GM06990 (cell line): ENCODE results near the gene USP22.

Experiments
- DNase-seq: peaks from one replicate; pipeline ENCODE4 v3.0.0-alpha.2; 2011; ENCODE audit not compliant: insufficient read length; ENCODE audit errors: extremely low read depth
- H3K27me3 ChIP-seq: replicated peaks from 2 replicates; pipeline ENCODE4 v1.6.0; 2011; ENCODE audit warnings: low read length; ENCODE audit not compliant: control insufficient read depth, insufficient read depth
- H3K36me3 ChIP-seq: 2 replicates; pipeline ENCODE4 v1.5.1; 2011; ENCODE audit warnings: low read length; ENCODE audit not compliant: control insufficient read depth, insufficient read depth
- H3K4me3 ChIP-seq: replicated peaks from 2 replicates; pipeline ENCODE4 v1.5.1; 2011; ENCODE audit warnings: low read depth, mild to moderate bottlenecking, control low read depth, low read length
- TF ChIP-seq, protein P1 (sequence below): IDR thresholded peaks from 2 replicates; pipeline ENCODE4 v1.5.1; 2011; ENCODE audit warnings: low read length, control low read depth, mild to moderate bottlenecking, inconsistent platforms; ENCODE audit not compliant: insufficient read depth, poor library complexity, severe bottlenecking

USP22 gene

DNA sequence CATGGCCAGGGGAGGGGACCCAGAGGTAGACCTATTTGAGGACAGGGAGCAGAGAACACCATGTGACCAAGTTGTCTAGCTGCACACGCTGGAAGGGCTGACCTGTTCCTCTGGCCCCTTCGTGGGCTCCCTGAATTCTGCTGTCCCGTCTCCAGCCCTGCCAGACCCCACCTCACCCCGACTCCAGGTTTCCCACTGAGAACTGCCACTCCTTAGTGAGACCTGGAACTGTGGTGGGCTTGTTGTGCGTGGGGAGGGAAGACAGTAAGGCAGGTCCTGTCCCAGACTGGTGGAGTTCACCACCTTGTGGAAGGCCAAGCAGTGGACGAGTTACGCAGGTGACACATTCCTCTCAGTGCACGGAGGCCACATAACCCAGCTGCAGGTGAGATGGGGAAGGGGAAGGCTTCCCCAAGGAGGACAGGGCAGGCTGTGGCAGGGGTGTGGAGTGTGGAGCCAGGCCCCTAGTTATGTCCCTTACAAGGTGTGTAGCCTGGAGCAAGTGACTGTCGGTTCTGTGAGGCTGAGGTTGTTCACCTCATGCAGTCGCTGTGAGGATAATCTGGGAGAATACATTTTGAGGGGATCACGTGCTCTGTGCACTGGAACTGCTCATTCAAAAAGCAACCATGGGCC lies 54.7 kb downstream of the USP22 start:
- no peak overlapping the region for H3K4me3 ChIP-seq
- no peak for DNase-seq
- no peaks in the 10 kb centered on the region for H3K36me3 ChIP-seq
- H3K27me3 ChIP-seq, result no peaks in the 10 kb centered on the region; the same call in 1 of the 2 replicates
- TF ChIP-seq, protein P1, sequence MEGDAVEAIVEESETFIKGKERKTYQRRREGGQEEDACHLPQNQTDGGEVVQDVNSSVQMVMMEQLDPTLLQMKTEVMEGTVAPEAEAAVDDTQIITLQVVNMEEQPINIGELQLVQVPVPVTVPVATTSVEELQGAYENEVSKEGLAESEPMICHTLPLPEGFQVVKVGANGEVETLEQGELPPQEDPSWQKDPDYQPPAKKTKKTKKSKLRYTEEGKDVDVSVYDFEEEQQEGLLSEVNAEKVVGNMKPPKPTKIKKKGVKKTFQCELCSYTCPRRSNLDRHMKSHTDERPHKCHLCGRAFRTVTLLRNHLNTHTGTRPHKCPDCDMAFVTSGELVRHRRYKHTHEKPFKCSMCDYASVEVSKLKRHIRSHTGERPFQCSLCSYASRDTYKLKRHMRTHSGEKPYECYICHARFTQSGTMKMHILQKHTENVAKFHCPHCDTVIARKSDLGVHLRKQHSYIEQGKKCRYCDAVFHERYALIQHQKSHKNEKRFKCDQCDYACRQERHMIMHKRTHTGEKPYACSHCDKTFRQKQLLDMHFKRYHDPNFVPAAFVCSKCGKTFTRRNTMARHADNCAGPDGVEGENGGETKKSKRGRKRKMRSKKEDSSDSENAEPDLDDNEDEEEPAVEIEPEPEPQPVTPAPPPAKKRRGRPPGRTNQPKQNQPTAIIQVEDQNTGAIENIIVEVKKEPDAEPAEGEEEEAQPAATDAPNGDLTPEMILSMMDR, result no peak

DNA sequence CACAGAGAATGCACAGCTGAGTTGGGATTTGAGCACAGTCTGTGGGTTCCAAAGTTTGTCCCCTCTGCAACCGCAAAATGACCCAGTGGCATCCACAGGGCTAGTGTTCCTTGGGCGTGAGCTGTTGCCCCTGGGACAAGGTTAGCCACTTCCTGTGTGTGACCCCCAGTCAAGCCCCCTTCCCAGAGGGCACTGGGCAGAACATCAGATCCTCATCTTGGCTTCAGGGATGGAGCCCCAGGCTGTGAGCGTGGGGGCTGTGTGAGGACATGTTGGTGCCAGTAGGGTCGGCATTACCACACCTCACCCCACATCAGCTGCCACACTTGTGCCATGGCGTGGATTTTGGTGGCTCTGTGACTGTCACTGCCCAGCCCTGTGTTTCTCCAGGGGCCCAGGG lies 55.3 kb downstream of the USP22 start:
- DNase-seq, result no peak
- Histone ChIP-seq H3K36me3 (no peaks in the 10 kb centered on the region), H3K27me3 (no peaks in the 10 kb centered on the region; the same call in 1 of the 2 replicates), H3K4me3 (no peak overlapping the region)
- TF ChIP-seq, protein P1, result no peak

DNA sequence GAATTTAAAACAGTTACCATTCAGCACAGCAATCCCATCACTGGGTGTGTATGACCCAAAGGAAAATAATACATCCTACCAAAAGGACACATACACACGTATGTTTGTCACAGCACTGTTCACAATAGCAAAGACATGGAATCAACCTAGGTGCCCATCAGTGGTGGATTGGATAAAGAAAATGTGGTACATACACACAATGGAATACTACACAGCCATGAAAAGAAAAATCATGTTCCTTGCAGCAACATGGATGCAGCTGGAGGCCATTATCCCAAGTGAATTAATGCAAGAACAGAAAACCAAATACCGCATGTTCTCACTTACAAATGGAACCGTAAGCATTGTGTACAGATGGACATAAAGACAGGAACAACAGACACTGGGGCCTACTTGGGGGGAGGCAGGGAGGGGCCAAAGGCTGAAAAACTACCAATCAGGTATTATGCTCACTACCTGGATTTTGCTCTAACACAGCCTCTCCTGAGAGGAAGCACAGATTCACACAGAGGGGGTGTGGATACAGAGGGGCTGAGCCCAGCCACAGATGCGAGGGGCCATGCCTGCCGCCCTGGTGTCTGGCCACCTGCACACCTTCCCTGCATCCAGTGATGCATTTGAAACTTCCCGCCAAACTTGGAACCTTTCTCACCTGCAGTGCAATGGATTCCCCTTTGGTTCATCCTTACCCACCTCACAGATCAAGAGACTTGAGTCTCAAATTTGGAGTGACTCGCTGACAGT lies 55.9 kb downstream of the USP22 start:
- no peak for DNase-seq
- H3K36me3 ChIP-seq, result no peaks in the 10 kb centered on the region
- H3K4me3 ChIP-seq, result no peak overlapping the region
- TF ChIP-seq, protein P1, result no peak
- no peaks in the 10 kb centered on the region; the same call in 1 of the 2 replicates for H3K27me3 ChIP-seq

DNA sequence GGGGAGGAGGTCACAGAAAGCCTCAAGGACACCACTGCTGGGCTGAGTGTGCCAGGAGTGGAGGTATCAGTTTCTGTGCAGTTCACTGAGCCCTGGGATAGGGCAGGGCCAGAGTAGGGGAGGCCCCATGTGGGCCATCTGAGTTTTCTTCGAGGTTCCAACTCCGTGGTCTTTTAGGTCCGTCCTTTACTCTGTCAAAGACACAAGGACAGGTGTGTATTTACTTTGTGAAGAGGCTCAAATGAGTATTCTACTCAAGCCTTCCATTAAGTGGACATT lies 59.5 kb downstream of the USP22 start:
- Histone ChIP-seq H3K4me3 (no peak overlapping the region), H3K36me3 (no peaks in the 10 kb centered on the region), H3K27me3 (no peaks in the 10 kb centered on the region)
- TF ChIP-seq, protein P1, result no peak
- DNase-seq, result no peak

DNA sequence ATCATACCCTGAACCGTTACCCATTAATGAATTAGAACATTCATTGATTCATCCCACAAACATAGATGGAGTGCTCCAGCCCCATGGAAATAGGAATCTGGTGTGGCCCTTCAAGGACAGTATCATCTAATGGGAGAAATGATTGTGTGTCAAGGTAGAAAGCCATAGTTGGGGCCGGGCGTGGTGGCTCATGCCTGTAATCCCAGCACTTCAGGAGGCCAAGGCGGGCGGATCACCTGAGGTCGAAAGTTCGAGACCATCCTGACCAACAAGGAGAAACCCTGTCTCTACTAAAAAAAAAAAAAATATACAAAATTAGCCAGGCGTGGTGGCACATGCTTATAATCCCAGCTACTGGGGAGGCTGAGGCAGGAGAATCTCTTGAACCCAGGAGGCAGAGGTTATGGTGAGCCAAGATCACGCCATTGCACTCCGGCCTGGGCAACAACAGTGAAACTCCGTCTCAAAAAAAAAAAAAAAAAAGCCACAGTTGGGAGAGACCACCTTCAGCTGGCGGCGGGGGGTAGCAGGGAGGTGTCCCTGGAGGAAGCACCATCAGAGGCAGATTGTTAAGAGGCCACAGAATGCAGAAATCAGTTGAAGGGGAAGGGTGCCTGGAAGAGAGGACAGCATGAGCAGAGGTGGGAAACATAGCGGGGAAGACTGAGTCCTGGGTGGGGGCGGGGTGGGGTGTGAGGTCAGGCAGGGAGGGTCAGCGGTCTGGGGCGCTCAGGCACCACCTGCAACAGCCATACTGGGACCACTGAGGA lies 60.0 kb downstream of the USP22 start:
- TF ChIP-seq, protein P1, result no peak
- DNase-seq, result no peak
- no peaks in the 10 kb centered on the region for H3K36me3 ChIP-seq
- H3K27me3 ChIP-seq, result no peaks in the 10 kb centered on the region
- no peak overlapping the region for H3K4me3 ChIP-seq
